Measurements from ENCODE around the gene SLC25A3.

DNA sequence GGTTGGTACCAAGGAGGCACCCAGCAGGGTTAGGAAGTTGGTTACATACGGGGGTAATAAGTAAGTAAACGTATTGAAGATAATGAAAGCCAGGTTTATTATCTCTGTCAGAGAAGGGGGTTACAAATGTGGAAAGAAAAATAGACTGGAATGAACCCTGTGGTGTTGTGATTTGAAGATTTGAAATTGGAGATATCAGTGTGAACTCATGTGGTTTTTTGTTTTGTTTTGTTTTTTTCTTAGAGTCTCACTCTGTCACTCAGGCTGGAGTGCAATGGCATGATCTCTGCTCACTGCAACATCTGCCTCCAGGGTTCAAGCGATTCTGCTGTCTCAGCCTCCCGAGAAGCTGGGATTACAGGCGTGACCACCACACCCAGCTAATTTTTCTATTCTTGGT lies 14.1 kb upstream of the SLC25A3 start:
- TF ChIP-seq TAF1 (IDR thresholded peaks at IDR 0.05; ENCODE audit: low read depth, low read length) = no peak
- TF ChIP-seq POLR2A (IDR thresholded peaks at IDR 0.05; ENCODE audit: low read depth, low read length) = no peak
- TF ChIP-seq POLR2AphosphoS5 (IDR thresholded peaks at IDR 0.05; ENCODE audit: low read depth, low read length) = no peak
- no peak for TF ChIP-seq SPI1 (IDR thresholded peaks at IDR 0.05; ENCODE audit: low read depth, low read length)
- no peak for TF ChIP-seq PAX5 (IDR thresholded peaks at IDR 0.05; ENCODE audit: insufficient read depth, low read length, severe bottlenecking)

All from GM12891 (cell line).